HEK293 (cell line): ENCODE measurements around the gene ITGA3.

Source experiments
- CTCF ChIA-PET: fragments of 350-600 bp; formaldehyde crosslinking; extraction: SDS; loops from one replicate; lab custom pipeline; 2021; ENCODE audit warnings: antibody characterized with exemption; lab: Yijun Ruan, JAX
- POLR2A ChIA-PET: fragments of 300-600 bp; formaldehyde crosslinking; extraction: SDS; loops from one replicate; lab custom pipeline; 2020; ENCODE audit warnings: antibody characterized with exemption, inconsistent platforms; lab: Yijun Ruan, JAX
- H3K27ac ChIP-seq: fragments of 200-500 bp; sonication (Bioruptor generic); 2 replicates; pipeline ENCODE4 v1.5.1; 2014; ENCODE audit warnings: low read depth, low read length, control low read depth, inconsistent platforms; ENCODE audit errors: extremely low read depth
- H3K36me3 ChIP-seq, 2 experiments: fragments of 200-500 bp in 1 of 2; sonication (Bioruptor generic) in 1 of 2; 1 replicate in 1 of 2; 2 replicates in 1 of 2; pipeline ENCODE4 v1.5.1; 2014 to 2017; ENCODE audit warnings: inconsistent platforms in 2 of 2, low read length in 2 of 2; ENCODE audit not compliant: control insufficient read depth in 2 of 2, insufficient read depth in 1 of 2
- H3K4me1 ChIP-seq: fragments of 200-500 bp; sonication (Bioruptor generic); 2 replicates; pipeline ENCODE4 v1.5.1; 2014; ENCODE audit warnings: mild to moderate bottlenecking, low read length, inconsistent platforms; ENCODE audit not compliant: control insufficient read depth, insufficient read depth
- H3K4me3 ChIP-seq: 2 replicates; pipeline ENCODE4 v1.5.1; 2011; ENCODE audit warnings: low read depth, mild to moderate bottlenecking, control low read depth, low read length, moderate library complexity
- H3K9me3 ChIP-seq: fragments of 200-500 bp; sonication (Bioruptor generic); 2 replicates; pipeline ENCODE4 v1.5.1; 2014; ENCODE audit warnings: low read depth, low read length, inconsistent platforms; ENCODE audit not compliant: control insufficient read depth, insufficient read depth
- FEZF1 ChIP-seq: fragments of 450-650 bp; formaldehyde crosslinking; IDR thresholded peaks from 2 replicates; pipeline ENCODE4 v1.5.1; 2016; ENCODE audit warnings: missing biosample characterization, missing genetic modification characterization
- HOXA7 ChIP-seq: sonication (generic); formaldehyde crosslinking; IDR thresholded peaks from 2 replicates; pipeline ENCODE4 v1.8.1; 2022; ENCODE audit warnings: missing genetic modification reagents, borderline replicate concordance
- MYNN ChIP-seq: fragments of 450-650 bp; formaldehyde crosslinking; IDR thresholded peaks from 2 replicates; pipeline ENCODE4 v1.5.1; 2016; ENCODE audit warnings: missing biosample characterization, missing genetic modification characterization, borderline replicate concordance
- OSR2 ChIP-seq: fragments of 450-650 bp; formaldehyde crosslinking; IDR thresholded peaks from 2 replicates; pipeline ENCODE4 v1.5.1; 2016; ENCODE audit warnings: missing biosample characterization, missing genetic modification characterization
- SETDB1 ChIP-seq: IDR thresholded peaks from one replicate; pipeline ENCODE4 v1.6.1; 2017; ENCODE audit warnings: mild to moderate bottlenecking, low read length, moderate library complexity, mixed read lengths; ENCODE audit not compliant: insufficient read length
- TRIM28 ChIP-seq: IDR thresholded peaks from 2 replicates; pipeline ENCODE4 v1.6.1; 2011; ENCODE audit warnings: low read length, control low read depth, borderline replicate concordance
- ZBTB1 ChIP-seq: fragments of 450-650 bp; formaldehyde crosslinking; IDR thresholded peaks from 2 replicates; pipeline ENCODE4 v1.5.1; 2016; ENCODE audit warnings: missing biosample characterization, missing genetic modification characterization
- ZNF114 ChIP-seq: fragments of 450-650 bp; formaldehyde crosslinking; IDR thresholded peaks from 2 replicates; pipeline ENCODE4 v1.5.0; 2017; ENCODE audit warnings: missing biosample characterization, missing genetic modification characterization
- ZNF121 ChIP-seq: fragments of 450-650 bp; formaldehyde crosslinking; IDR thresholded peaks from 2 replicates; pipeline ENCODE4 v1.5.1; 2016; ENCODE audit warnings: missing biosample characterization, missing genetic modification characterization
- ZNF175 ChIP-seq: fragments of 450-650 bp; formaldehyde crosslinking; IDR thresholded peaks from 2 replicates; pipeline ENCODE4 v1.5.1; 2016; ENCODE audit warnings: missing biosample characterization, missing genetic modification characterization
- ZNF341 ChIP-seq: fragments of 450-650 bp; formaldehyde crosslinking; IDR thresholded peaks from 2 replicates; pipeline ENCODE4; 2016; ENCODE audit warnings: low read depth, missing biosample characterization, missing genetic modification characterization
- ZNF37A ChIP-seq: fragments of 450-650 bp; IDR thresholded peaks from 2 replicates; pipeline ENCODE4 v1.5.1; 2018; ENCODE audit warnings: missing biosample characterization, missing genetic modification characterization
- ZNF391 ChIP-seq: fragments of 450-650 bp; formaldehyde crosslinking; IDR thresholded peaks from 2 replicates; pipeline ENCODE4 v1.5.1; 2016; ENCODE audit warnings: low read depth, missing biosample characterization, missing genetic modification characterization, borderline replicate concordance
- ZNF549 ChIP-seq: fragments of 450-650 bp; IDR thresholded peaks from 2 replicates; pipeline ENCODE4 v1.5.1; 2018; ENCODE audit warnings: missing biosample characterization, missing genetic modification characterization, mild to moderate bottlenecking, inconsistent platforms, moderate library complexity
- ZNF560 ChIP-seq: fragments of 450-650 bp; formaldehyde crosslinking; IDR thresholded peaks from 2 replicates; pipeline ENCODE4 v1.5.1; 2017; ENCODE audit warnings: missing biosample characterization, missing genetic modification characterization, borderline replicate concordance
- ZNF585B ChIP-seq: fragments of 450-650 bp; formaldehyde crosslinking; IDR thresholded peaks from 2 replicates; pipeline ENCODE4 v1.5.1; 2016; ENCODE audit warnings: missing biosample characterization, missing genetic modification characterization
- ZNF660 ChIP-seq: fragments of 450-650 bp; IDR thresholded peaks from 2 replicates; pipeline ENCODE4 v1.5.1; 2018; ENCODE audit warnings: missing biosample characterization, mild to moderate bottlenecking, missing genetic modification characterization
- ZNF664 ChIP-seq: fragments of 450-650 bp; formaldehyde crosslinking; IDR thresholded peaks from 2 replicates; pipeline ENCODE4 v1.5.1; 2016; ENCODE audit warnings: missing biosample characterization, missing genetic modification characterization
- ZNF701 ChIP-seq: fragments of 450-650 bp; formaldehyde crosslinking; IDR thresholded peaks from 2 replicates; pipeline ENCODE4 v1.5.1; 2016; ENCODE audit warnings: missing biosample characterization, missing genetic modification characterization
- ZNF785 ChIP-seq: fragments of 450-650 bp; formaldehyde crosslinking; IDR thresholded peaks from 2 replicates; pipeline ENCODE4 v1.5.1; 2016; ENCODE audit warnings: missing biosample characterization, missing genetic modification characterization
- ZNF837 ChIP-seq: fragments of 450-650 bp; formaldehyde crosslinking; IDR thresholded peaks from 2 replicates; pipeline ENCODE4 v1.5.1; 2016; ENCODE audit warnings: missing biosample characterization, missing genetic modification characterization
- ZSCAN30 ChIP-seq: fragments of 450-650 bp; IDR thresholded peaks from 2 replicates; pipeline ENCODE4 v1.5.1; 2018; ENCODE audit warnings: missing biosample characterization, mild to moderate bottlenecking, missing genetic modification characterization, moderate library complexity

The ITGA3 gene

DNA sequence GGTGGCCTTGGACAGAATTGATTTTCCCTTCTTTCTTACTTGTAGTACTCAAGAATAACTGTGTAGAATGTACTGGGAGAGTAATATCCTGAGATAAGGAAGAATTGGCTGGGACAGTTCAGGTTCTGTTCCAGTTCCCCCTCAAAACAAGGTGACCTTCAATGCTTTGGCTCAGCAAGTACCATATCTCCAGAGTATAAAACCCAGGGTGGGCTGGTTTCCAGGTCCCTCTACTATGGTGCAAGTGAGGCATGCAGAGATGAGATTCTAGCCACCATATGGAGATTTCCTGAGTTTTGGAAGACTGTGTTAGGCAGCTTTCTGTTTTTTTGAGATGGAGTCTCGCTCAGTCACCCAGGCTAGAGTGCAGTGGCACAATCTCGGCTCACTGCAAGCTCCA is 42.8 kb upstream of the ITGA3 start:
- TF ChIP-seq ZNF664 (tag by site-specific recombination), result no peak
- TF ChIP-seq SETDB1, result peak; percentile 65
- Histone ChIP-seq H3K4me1 (no peaks in the 10 kb centered on the region), H3K4me3 (no peak overlapping the region), H3K36me3 (no peaks in the 10 kb centered on the region), H3K9me3 (no peaks in the 10 kb centered on the region), H3K27ac (no peak overlapping the region)
- ChIA-PET POLR2A (no interaction called here), CTCF (interaction anchor here (0.9 to 1.8 kb wide), 2 partner anchors 11 to 68 kb away, joined by 3 to 4 read pairs; no protein-coding TSS in a partner anchor)

DNA sequence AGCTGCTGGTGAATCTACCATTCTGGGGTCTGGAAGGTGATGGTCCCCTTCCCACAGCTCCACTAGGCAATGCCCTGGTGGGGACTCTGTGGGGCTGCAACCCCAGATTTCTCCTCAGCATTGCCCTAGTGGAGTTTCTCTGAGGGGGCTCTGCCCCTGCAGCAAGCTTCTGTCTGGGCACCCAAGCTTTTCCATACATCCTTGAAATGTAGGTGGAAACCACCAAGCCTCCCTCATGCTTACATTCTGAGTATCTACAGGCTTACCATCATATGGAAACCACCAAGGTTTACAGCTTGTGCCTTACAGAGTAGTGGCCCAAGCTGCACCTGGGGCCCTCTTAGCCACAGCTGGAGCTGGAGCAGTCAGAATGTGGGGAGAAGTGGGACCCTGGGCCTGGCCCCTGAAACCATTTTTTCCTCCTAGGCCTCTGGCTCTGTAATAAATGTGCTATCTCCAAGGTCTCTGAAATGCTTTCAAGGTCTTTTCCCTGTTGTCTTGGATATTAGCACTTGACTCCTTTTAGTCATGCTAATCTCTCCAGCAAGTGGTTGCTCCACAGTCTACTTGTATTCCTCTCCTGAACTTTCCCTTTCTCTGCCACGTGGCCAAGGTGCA is 41.3 kb upstream of the ITGA3 start:
- Histone ChIP-seq H3K9me3 (no peaks in the 10 kb centered on the region), H3K4me1 (no peaks in the 10 kb centered on the region), H3K27ac (no peak overlapping the region), H3K4me3 (no peak overlapping the region), H3K36me3 (no peaks in the 10 kb centered on the region)
- ChIA-PET CTCF (interaction anchor here (0.5 to 2.9 kb wide), 9 partner anchors 12 to 1006 kb away, joined by 3 to 12 read pairs (median 4); no protein-coding TSS in a partner anchor), POLR2A (no interaction called here)
- TF ChIP-seq ZNF391 (tag by site-specific recombination) (no peak), MYNN (tag by site-specific recombination) (no peak), ZNF585B (tag by site-specific recombination) (peak; percentile 92), TRIM28 (peak; percentile 75; the same call in 1 of the 2 replicates), SETDB1 (peak; percentile 39)

DNA sequence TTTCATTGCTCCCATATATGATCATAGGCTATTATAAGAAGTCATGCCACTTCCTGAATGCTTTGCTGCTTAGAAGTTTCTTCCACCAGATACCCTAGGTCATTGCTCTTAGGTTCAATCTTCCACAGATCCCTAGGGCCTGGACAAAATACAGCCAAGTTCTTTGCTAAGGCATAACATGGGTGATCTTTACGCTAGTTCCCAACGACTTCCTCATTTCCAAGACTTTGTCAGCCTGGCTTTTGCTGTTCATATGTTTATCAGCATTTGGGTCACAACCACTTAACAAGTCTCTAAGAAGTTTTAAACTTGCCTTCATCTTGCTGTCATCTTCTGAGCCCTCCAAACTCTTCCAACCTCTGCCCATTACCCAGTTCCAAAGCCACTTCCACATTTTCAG is 40.8 kb upstream of the ITGA3 start:
- Histone ChIP-seq H3K36me3 (no peaks in the 10 kb centered on the region), H3K4me1 (no peaks in the 10 kb centered on the region), H3K9me3 (no peaks in the 10 kb centered on the region), H3K4me3 (no peak overlapping the region), H3K27ac (no peak overlapping the region)
- TF ChIP-seq ZNF37A (tag by site-specific recombination) (no peak), OSR2 (tag by site-specific recombination) (no peak), ZNF785 (tag by site-specific recombination) (no peak), ZBTB1 (no peak), ZSCAN30 (tag by site-specific recombination) (no peak)
- ChIA-PET POLR2A (no interaction called here), CTCF (interaction anchor here (0.5 to 2.9 kb wide), 7 partner anchors 13 to 1006 kb away, joined by 3 to 12 read pairs (median 4); no protein-coding TSS in a partner anchor)

DNA sequence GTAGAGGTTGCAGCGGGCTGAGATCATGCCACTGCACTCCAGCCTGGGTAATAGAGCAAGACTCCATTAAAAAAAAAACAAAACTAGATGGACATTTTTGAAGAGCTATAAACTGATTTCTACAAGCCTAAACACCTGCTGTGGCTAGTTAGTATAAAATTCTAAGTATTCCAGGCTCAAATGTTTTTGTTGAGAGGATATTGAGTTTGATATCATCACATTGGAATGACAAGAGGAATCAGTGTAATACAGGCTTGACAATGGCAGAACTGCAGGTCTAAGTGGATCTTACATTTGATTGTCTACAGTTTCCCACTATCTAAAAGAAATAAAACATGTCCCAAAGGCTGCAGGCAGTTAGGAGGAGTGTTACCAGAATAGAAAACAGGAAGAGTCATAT is 37.0 kb upstream of the ITGA3 start:
- Histone ChIP-seq H3K27ac (no peak overlapping the region), H3K4me1 (no peaks in the 10 kb centered on the region), H3K36me3 (no peaks in the 10 kb centered on the region), H3K9me3 (no peaks in the 10 kb centered on the region)
- POLR2A ChIA-PET, result no interaction called here
- CTCF ChIA-PET, result interaction anchor here (0.7 to 3.6 kb wide), 5 partner anchors 20 to 74 kb away, joined by 3 to 22 read pairs (median 5); no protein-coding TSS in a partner anchor
- TF ChIP-seq ZNF660 (tag by site-specific recombination), result no peak
- TF ChIP-seq ZNF549 (tag by site-specific recombination), result no peak
- TF ChIP-seq ZNF114 (tag by site-specific recombination), result no peak
- TF ChIP-seq ZNF341, result no peak
- no peak for TF ChIP-seq FEZF1 (tag by site-specific recombination)
- no peak for TF ChIP-seq ZNF121 (tag by site-specific recombination)
- TF ChIP-seq ZNF585B (tag by site-specific recombination), result no peak
- TF ChIP-seq ZNF175, result no peak
- no peak for TF ChIP-seq ZNF837
- TF ChIP-seq ZNF701, result no peak
- no peak for TF ChIP-seq ZNF560
- TF ChIP-seq ZNF37A (tag by site-specific recombination), result no peak
- TF ChIP-seq HOXA7 (CRISPR knock-in tag), result no peak
- TF ChIP-seq, all 188 proteins: peak for 0
- H3K4me3 ChIP-seq, result no peak overlapping the region
